ENCODE measurements around the gene ARFRP1.

DNA sequence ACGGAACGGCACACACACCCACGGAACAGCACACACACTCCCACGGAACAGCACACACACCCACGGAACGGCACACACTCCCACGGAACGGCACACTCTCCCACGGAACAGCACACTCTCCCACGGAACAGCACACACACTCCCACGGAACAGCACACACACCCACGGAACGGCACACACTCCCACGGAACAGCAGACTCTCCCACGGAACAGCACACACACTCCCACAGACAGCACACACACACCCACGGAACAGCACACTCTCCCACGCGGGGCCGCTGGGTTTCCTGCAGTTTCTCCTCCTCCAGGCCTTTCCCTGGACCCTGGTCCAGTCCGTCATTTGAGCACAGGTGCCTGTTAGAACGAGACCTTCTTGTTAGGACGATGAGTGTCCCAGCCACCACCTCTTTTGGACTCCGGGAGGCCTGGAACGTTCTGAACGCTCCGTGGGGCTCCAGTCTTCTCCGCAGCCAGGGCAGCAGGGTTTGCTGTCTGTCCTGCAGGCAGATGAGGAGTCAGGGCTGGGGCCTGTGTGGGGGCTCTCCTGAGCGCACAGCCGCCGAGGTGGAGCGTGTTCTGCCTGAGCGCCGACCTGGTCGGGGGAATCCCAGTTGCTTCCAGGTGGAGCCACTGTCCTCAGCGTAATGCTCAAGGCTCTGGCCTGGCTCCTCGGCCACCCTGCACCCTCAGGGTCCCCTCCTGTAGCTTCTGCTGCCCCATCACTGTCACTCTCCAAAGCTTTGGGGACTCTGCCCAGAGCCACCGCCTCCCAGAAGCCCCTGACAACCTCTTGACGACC lies 28.9 kb downstream of the ARFRP1 start:
- TF ChIP-seq, protein P1, sequence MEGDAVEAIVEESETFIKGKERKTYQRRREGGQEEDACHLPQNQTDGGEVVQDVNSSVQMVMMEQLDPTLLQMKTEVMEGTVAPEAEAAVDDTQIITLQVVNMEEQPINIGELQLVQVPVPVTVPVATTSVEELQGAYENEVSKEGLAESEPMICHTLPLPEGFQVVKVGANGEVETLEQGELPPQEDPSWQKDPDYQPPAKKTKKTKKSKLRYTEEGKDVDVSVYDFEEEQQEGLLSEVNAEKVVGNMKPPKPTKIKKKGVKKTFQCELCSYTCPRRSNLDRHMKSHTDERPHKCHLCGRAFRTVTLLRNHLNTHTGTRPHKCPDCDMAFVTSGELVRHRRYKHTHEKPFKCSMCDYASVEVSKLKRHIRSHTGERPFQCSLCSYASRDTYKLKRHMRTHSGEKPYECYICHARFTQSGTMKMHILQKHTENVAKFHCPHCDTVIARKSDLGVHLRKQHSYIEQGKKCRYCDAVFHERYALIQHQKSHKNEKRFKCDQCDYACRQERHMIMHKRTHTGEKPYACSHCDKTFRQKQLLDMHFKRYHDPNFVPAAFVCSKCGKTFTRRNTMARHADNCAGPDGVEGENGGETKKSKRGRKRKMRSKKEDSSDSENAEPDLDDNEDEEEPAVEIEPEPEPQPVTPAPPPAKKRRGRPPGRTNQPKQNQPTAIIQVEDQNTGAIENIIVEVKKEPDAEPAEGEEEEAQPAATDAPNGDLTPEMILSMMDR (IDR thresholded peaks at IDR 0.05 in 4 of 5, conservative IDR thresholded peaks at IDR 0.05 in 1 of 5) = no peak
- no peak for TF ChIP-seq POLR2A (IDR thresholded peaks at IDR 0.05)

Measured in gastrocnemius medialis (tissue), 4 donors.